Peyer's patch (tissue), 4 donors: ENCODE data around the gene PHB1. TPM values are rescaled to one million over a fixed set of nuclear protein-coding genes. Genes with fewer than 3 reads are reported as not detected.

ENCODE experiments used
- DNase-seq, 3 donors: peaks; one replicate each; pipeline ENCODE4 v3.0.0-alpha.2; 2017 to 2019
- H3K27ac ChIP-seq, 4 donors: fragments of 200-600 bp; sonication (generic); one replicate each; pipeline ENCODE4 v1.5.1; 2016 to 2019
- H3K27me3 ChIP-seq, 2 donors: fragments of 200-600 bp; sonication (generic); one replicate each; pipeline ENCODE4 v1.5.1; 2019
- H3K36me3 ChIP-seq, 3 donors: fragments of 200-600 bp; sonication (generic); one replicate each; pipeline ENCODE4 v1.5.1; 2016 to 2019
- H3K4me1 ChIP-seq, 4 donors: fragments of 200-600 bp; sonication (generic); one replicate each; pipeline ENCODE4 v1.5.1; 2016 to 2019
- H3K4me3 ChIP-seq, 4 donors: fragments of 200-600 bp; sonication (generic); 1 replicate in 3 of 4; 2 replicates in 1 of 4; pipeline ENCODE4 v1.5.1; 2016 to 2019; ENCODE audit warnings: mild to moderate bottlenecking in 1 of 4
- H3K9me3 ChIP-seq, 4 donors: fragments of 200-600 bp; sonication (generic); one replicate each; pipeline ENCODE4 v1.5.1; 2016 to 2019; ENCODE audit warnings: mild to moderate bottlenecking in 1 of 4
- CTCF ChIP-seq, 6 experiments: fragments of 450-650 bp in 4 of 6; fragments of 200-600 bp in 2 of 6; sonication (generic) in 1 of 6; IDR thresholded peaks; one replicate each; pipeline ENCODE4 v1.5.1; 2017 to 2019; ENCODE audit warnings: antibody characterized with exemption in 6 of 6, mild to moderate bottlenecking in 3 of 6, moderate library complexity in 1 of 6
- POLR2A ChIP-seq, 2 donors: fragments of 450-650 bp; IDR thresholded peaks; one replicate each; pipeline ENCODE4 v1.5.1; 2017; ENCODE audit warnings: antibody characterized with exemption in 2 of 2, mild to moderate bottlenecking in 2 of 2, moderate library complexity in 2 of 2
- total RNA-seq, 4 donors: library from RNA; depleted of rRNA; stranded (reverse); fragments of >200 nt; gene quantifications; one replicate each; pipeline ENCODE4 v1.1.0, GENCODE V29; 2016

The PHB1 gene
- total RNA-seq, 4 donors from 2014 or later = 59.5 to 75.9 (median 69.9) TPM

DNA sequence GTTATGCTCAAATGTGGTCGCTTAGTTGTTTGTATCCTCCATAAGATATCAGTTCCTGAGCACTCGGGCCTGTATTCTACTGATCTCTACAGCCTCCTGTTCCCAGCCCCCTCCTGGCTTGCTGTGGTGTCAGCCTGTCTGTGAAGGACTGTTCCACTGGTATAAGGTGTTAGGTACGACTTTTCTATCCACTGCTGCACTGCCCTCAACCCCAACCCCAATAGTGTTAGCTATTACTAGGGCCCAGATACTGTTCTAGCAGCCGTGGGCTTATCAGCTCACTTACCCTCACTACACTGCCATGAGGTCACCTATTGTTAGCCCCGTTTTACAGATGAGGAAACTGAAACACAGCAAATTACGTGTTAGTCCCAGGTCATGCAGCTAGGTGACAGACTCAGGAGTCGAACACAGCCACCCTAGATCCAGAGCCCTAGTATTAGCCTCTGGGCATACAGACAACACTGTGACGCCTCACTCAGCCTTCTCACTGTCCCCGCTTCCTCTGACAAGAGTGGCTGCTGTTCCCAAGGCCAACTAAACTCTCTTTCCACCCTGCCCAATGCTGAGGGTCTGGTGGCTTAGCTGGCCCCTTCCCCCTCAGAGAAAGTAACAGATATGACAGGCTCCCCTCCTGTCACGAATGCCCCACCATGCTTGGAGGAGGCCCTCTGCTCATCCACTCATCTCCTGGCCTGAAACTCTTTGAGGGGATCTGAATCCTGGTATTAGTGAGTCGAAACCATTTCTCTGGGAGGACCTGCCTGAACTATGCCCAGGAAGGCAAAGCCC lies 27.0 kb downstream of the PHB1 start:
- TF ChIP-seq POLR2A (IDR thresholded peaks at IDR 0.05) (no peak), CTCF (IDR thresholded peaks at IDR 0.05) (no peak)
- Histone ChIP-seq H3K36me3 (no peaks in the 10 kb centered on the region), H3K4me3 (no peak overlapping the region), H3K4me1 (peaks cover 0 to 32% (median 18%) of the 10 kb centered on the region in 4 donors), H3K9me3 (no peaks in the 10 kb centered on the region), H3K27ac (peak overlapping the region in 3 of 4 donors; percentile 42 to 82 (median 71)), H3K27me3 (no peaks in the 10 kb centered on the region)
- DNase-seq = no peak

GRCh38 chr17:49386373-49386772 lies 28.3 kb downstream of the PHB1 start:
- H3K4me1 ChIP-seq = peaks cover 0 to 31% (median 18%) of the 10 kb centered on the region in 4 donors
- no peak overlapping the region for H3K4me3 ChIP-seq
- DNase-seq = no peak
- H3K27me3 ChIP-seq = no peaks in the 10 kb centered on the region
- no peaks in the 10 kb centered on the region for H3K36me3 ChIP-seq
- no peaks in the 10 kb centered on the region for H3K9me3 ChIP-seq
- TF ChIP-seq CTCF (IDR thresholded peaks at IDR 0.05) (no peak), POLR2A (IDR thresholded peaks at IDR 0.05) (no peak)
- no peak overlapping the region for H3K27ac ChIP-seq

DNA sequence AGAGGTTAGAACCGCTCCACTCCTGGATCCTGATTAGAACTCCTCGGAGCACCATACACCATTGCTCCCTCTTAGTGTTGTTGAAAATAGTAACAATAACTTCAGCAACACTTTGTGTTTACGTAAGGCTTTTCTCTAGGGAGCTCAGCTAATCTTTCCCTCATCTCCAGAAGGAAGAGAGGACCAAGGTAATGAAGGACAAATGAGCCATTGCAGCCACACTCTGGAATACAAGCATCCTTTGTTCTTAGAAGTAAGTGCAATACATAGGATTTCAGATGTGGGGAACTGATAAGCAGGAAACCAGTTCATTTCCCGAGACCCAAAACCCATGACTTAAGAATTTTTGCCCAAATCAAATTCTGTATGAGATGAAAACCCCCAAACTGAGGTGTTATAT lies 29.7 kb downstream of the PHB1 start:
- no peaks in the 10 kb centered on the region for H3K9me3 ChIP-seq
- H3K36me3 ChIP-seq = no peaks in the 10 kb centered on the region
- no peak overlapping the region for H3K27ac ChIP-seq
- TF ChIP-seq CTCF (IDR thresholded peaks at IDR 0.05) (no peak), POLR2A (IDR thresholded peaks at IDR 0.05) (no peak)
- H3K4me3 ChIP-seq = no peak overlapping the region
- DNase-seq = no peak
- no peaks in the 10 kb centered on the region for H3K27me3 ChIP-seq
- peaks cover 0 to 17% (median 7%) of the 10 kb centered on the region in 4 donors for H3K4me1 ChIP-seq

DNA sequence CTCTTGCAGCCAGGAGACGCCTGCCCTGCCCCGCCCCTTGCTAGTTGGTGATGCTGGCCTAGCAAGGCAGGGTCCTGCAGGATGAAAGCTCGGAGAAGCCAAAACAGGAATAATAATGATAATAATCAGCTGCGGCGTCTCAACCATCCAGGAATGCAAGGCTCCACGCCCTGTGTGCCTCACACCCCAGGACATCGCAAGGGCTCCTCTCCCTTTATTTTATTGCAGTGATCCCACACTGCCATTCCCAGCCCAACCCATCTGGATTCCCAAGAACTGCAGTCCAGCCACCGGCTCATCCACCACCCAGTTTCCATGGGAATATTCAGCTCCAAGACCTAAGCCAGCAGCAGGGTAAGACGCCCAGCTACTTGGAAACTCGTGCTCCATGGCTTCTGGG lies 31.6 kb downstream of the PHB1 start:
- H3K4me1 ChIP-seq = no peaks in the 10 kb centered on the region
- TF ChIP-seq CTCF (IDR thresholded peaks at IDR 0.05) (no peak), POLR2A (IDR thresholded peaks at IDR 0.05) (no peak)
- no peaks in the 10 kb centered on the region for H3K27me3 ChIP-seq
- no peaks in the 10 kb centered on the region for H3K36me3 ChIP-seq
- DNase-seq = peak in 1 of 3 donors; percentile 24
- H3K4me3 ChIP-seq = no peak overlapping the region
- no peaks in the 10 kb centered on the region for H3K9me3 ChIP-seq
- H3K27ac ChIP-seq = no peak overlapping the region

GRCh38 chr17:49382556-49382955 lies 32.1 kb downstream of the PHB1 start:
- Histone ChIP-seq H3K36me3 (no peaks in the 10 kb centered on the region), H3K27ac (no peak overlapping the region), H3K4me3 (no peak overlapping the region), H3K4me1 (no peaks in the 10 kb centered on the region), H3K9me3 (no peaks in the 10 kb centered on the region), H3K27me3 (no peaks in the 10 kb centered on the region)
- no peak for DNase-seq
- TF ChIP-seq CTCF (IDR thresholded peaks at IDR 0.05) (no peak), POLR2A (IDR thresholded peaks at IDR 0.05) (no peak)
